ENCODE results near the gene CHST10. TPM values are rescaled to one million over a fixed set of nuclear protein-coding genes. Genes with fewer than 3 reads are reported as not detected.

CHST10 gene
- total and polyA plus RNA-seq, 10 donors = 4.0 to 9.7 (median 6.2) TPM

DNA sequence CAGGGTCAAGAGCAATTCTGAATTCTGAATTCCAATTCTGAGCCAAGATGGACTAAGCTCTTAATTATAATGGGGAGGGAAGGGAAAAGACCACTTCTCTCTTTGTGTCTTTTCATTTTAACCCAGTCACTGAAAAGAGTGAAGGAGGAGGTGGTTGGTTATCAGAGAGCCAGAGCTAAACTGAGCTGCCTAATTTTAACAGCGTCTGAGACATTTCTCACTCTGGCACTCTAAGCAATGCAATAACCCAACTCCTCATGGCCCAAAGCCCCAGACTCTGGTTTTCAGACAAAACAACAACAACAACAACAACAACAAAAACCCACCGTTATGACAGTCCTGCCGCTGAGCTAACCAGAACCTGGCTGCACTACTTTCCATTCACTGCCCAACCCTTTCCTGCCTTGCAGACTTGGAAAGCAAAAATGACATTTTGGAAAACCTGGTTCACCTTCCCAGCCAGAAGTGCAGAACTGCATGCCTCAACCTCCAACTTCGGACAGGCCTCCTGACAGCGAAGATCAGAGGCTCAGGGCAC is 1.0 kb downstream of the CHST10 start:
- Histone ChIP-seq H3K27me3 (replicated peaks in 1 of 7) (peaks cover 0 to 12% (median 0%) of the 10 kb centered on the region in 7 donors), H3K4me3 (peak overlapping the region; percentile 59 to 84 (median 69)), H3K27ac (peak overlapping the region in 3 of 8 donors; percentile 68 to 82 (median 80)), H3K9me3 (no peaks in the 10 kb centered on the region), H3K36me3 (peaks cover 0 to 9% (median 1%) of the 10 kb centered on the region in 6 donors), H3K4me1 (peaks cover 9 to 26% (median 17%) of the 10 kb centered on the region in 6 donors)
- 3 to 8% (median 7%) methylated on average over 5 of the region's 5 CpGs for WGBS, 5 donors
- TF ChIP-seq, protein P1, sequence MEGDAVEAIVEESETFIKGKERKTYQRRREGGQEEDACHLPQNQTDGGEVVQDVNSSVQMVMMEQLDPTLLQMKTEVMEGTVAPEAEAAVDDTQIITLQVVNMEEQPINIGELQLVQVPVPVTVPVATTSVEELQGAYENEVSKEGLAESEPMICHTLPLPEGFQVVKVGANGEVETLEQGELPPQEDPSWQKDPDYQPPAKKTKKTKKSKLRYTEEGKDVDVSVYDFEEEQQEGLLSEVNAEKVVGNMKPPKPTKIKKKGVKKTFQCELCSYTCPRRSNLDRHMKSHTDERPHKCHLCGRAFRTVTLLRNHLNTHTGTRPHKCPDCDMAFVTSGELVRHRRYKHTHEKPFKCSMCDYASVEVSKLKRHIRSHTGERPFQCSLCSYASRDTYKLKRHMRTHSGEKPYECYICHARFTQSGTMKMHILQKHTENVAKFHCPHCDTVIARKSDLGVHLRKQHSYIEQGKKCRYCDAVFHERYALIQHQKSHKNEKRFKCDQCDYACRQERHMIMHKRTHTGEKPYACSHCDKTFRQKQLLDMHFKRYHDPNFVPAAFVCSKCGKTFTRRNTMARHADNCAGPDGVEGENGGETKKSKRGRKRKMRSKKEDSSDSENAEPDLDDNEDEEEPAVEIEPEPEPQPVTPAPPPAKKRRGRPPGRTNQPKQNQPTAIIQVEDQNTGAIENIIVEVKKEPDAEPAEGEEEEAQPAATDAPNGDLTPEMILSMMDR (IDR thresholded peaks at IDR 0.05 in 8 of 11, conservative IDR thresholded peaks at IDR 0.05 in 3 of 11) = no peak
- TF ChIP-seq POLR2AphosphoS5 (IDR thresholded peaks at IDR 0.05) (no peak), POLR2A (IDR thresholded peaks at IDR 0.05) (no peak)
- intact Hi-C loops (cut with DNase I; ENCODE audit: low total_unique reads) = no loop called here
- DNase-seq = no peak

DNA sequence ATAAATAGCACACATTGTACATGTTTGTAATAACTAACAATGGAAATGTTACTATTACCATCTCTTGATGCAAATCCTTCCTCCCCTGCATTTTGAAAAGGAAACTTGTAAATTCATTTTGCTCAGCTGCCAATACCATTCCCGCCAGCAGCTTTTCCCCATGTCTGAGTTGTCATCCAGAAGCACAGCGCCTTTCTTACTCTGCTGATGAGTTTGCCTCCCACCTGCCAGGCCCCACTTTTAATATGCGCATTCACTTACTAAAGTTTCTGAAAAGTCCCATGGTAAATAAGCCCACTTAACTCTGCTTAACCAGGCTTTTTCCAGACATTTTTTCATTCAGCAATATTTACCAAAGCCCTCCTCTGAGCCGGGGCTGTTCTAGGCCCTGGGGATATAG is 3.9 kb downstream of the CHST10 start:
- WGBS, 5 donors = 96 to 98% (median 97%) methylated on average over 4 of the region's 4 CpGs
- intact Hi-C loops (cut with DNase I; ENCODE audit: low total_unique reads) = no loop called here
- Histone ChIP-seq H3K4me1 (peaks cover 9 to 26% (median 17%) of the 10 kb centered on the region in 6 donors), H3K9me3 (no peaks in the 10 kb centered on the region), H3K36me3 (peaks cover 0 to 9% (median 1%) of the 10 kb centered on the region in 6 donors), H3K4me3 (no peak overlapping the region), H3K27ac (no peak overlapping the region), H3K27me3 (replicated peaks in 1 of 7) (peaks cover 0 to 12% (median 0%) of the 10 kb centered on the region in 7 donors)
- TF ChIP-seq, protein P1 (IDR thresholded peaks at IDR 0.05 in 8 of 11, conservative IDR thresholded peaks at IDR 0.05 in 3 of 11) = no peak
- no peak for TF ChIP-seq POLR2AphosphoS5 (IDR thresholded peaks at IDR 0.05)
- TF ChIP-seq POLR2A (IDR thresholded peaks at IDR 0.05) = no peak
- DNase-seq = no peak

DNA sequence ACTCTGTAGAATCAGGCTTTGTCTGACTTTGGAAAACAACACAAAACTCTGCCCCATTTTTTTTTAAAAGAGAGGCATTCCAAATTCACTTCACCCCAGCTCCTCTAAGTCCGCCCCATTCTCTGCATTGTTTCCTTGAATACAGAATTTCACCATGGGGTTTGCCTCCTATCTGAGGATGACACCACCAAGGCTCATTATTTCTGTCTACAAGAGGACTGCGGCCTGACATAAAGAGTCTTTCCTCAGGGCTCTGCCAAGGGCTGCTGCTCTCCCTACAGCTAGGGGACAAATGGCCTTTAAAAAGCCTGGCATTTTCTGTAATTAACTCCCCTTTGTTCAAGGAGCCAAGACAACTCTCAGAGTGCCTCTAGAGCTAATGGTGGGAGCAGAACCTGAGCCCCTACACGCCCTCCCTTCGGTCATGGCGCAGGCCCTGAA is 4.6 kb downstream of the CHST10 start:
- Histone ChIP-seq H3K27me3 (replicated peaks in 1 of 7) (peaks cover 0 to 12% (median 0%) of the 10 kb centered on the region in 7 donors), H3K9me3 (no peaks in the 10 kb centered on the region), H3K27ac (no peak overlapping the region), H3K4me1 (peaks cover 9 to 22% (median 14%) of the 10 kb centered on the region in 6 donors), H3K4me3 (no peak overlapping the region), H3K36me3 (peaks cover 0 to 9% (median 1%) of the 10 kb centered on the region in 6 donors)
- 95 to 99% (median 97%) methylated on average over 5 of the region's 5 CpGs for WGBS, 5 donors
- TF ChIP-seq POLR2A (IDR thresholded peaks at IDR 0.05) (no peak), POLR2AphosphoS5 (IDR thresholded peaks at IDR 0.05) (no peak)
- TF ChIP-seq, protein P1 (IDR thresholded peaks at IDR 0.05 in 8 of 11, conservative IDR thresholded peaks at IDR 0.05 in 3 of 11) = no peak
- no peak for DNase-seq
- intact Hi-C loops (cut with DNase I; ENCODE audit: low total_unique reads) = no loop called here

DNA sequence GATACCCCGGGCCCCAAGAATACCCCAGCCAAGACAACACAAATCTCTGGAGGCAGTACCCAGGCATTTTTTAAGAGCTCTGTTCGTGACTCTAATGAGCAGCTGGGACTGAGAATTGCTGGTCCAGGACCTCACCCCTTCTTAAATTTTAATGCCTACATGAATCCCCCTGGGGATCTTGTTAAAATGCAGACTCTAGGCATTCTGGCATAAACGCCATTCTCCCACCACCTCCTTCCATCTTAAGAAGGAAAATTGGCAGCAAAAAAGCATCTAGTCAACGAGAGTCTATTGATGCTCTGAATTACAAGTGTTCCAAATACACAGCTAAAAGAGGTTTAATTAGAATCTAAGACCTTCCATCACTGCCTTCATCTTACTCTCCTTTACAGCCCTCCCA is 5.0 kb downstream of the CHST10 start:
- Histone ChIP-seq H3K27me3 (replicated peaks in 1 of 7) (peaks cover 0 to 9% (median 0%) of the 10 kb centered on the region in 7 donors), H3K27ac (no peak overlapping the region), H3K9me3 (no peaks in the 10 kb centered on the region), H3K4me3 (no peak overlapping the region), H3K4me1 (peaks cover 8 to 19% (median 12%) of the 10 kb centered on the region in 6 donors), H3K36me3 (peaks cover 0 to 11% (median 2%) of the 10 kb centered on the region in 6 donors)
- WGBS, 5 donors = 93 to 96% (median 93%) methylated on average over 4 of the region's 4 CpGs
- intact Hi-C loops (cut with DNase I; ENCODE audit: low total_unique reads) = no loop called here
- DNase-seq = no peak
- TF ChIP-seq, protein P1 (IDR thresholded peaks at IDR 0.05 in 8 of 11, conservative IDR thresholded peaks at IDR 0.05 in 3 of 11) = no peak
- TF ChIP-seq POLR2AphosphoS5 (IDR thresholded peaks at IDR 0.05) = no peak
- no peak for TF ChIP-seq POLR2A (IDR thresholded peaks at IDR 0.05)

All from spleen (tissue), 11 donors.